ENCODE measurements around the gene MICAL3.

- TF ChIP-seq TARDBP (IDR thresholded peaks at IDR 0.05) (no peak), FOXA1 (IDR thresholded peaks at IDR 0.05) (no peak), FOXM1 (IDR thresholded peaks at IDR 0.05; ENCODE audit: borderline replicate concordance) (no peak), SP1 (IDR thresholded peaks at IDR 0.05) (no peak), BHLHE40 (IDR thresholded peaks at IDR 0.05; ENCODE audit: borderline replicate concordance) (no peak), L3MBTL2 (conservative IDR thresholded peaks at IDR 0.05) (no peak), ZNF384 (IDR thresholded peaks at IDR 0.05) (no peak), HDGF (IDR thresholded peaks at IDR 0.05; ENCODE audit: borderline replicate concordance) (no peak), PKNOX1 (IDR thresholded peaks at IDR 0.05) (no peak), ARNT (IDR thresholded peaks at IDR 0.05) (no peak), SUZ12 (IDR thresholded peaks at IDR 0.05) (no peak), ELF4 (IDR thresholded peaks at IDR 0.05) (no peak), NFRKB (IDR thresholded peaks at IDR 0.05) (no peak)
These were observed 154.0 kb downstream of the MICAL3 start for GRCh38 chr22:17870407-17870806.
